ENCODE measurements around the gene STMP1. TPM values are rescaled to one million over a fixed set of nuclear protein-coding genes. Genes with fewer than 3 reads are reported as not detected.

Gene STMP1
- 8.8 and 15.3 TPM in 2 replicates for total RNA-seq

GRCh38 chr7:135662373-135663114 is at the start of gene STMP1:
Gene STMP1 (plus strand): TSS chr7:135662514.

Other genes starting within 250 kb of the STMP1 start
- 7.2 and 8.0 TPM in 2 replicates for gene CNOT4, start 152.4 kb upstream of the STMP1 start, total RNA-seq
- 21.9 and 24.1 TPM in 2 replicates for gene NUP205, start 104.6 kb upstream of the STMP1 start, total RNA-seq
- 0.16 and 0.26 TPM in 2 replicates for gene SLC13A4, start 65.7 kb downstream of the STMP1 start, total RNA-seq
- 14.7 and 20.2 TPM in 2 replicates for gene FAM180A, start 86.3 kb downstream of the STMP1 start, total RNA-seq

Measured in bronchial smooth muscle cell (primary cell).